ENCODE results near the gene TDRKH.
"Not testable (repeated sequence)": the region's sequence is repeated elsewhere in the genome, so short reads cannot be mapped to it uniquely, and the experiment has no call there.

The TDRKH gene

DNA sequence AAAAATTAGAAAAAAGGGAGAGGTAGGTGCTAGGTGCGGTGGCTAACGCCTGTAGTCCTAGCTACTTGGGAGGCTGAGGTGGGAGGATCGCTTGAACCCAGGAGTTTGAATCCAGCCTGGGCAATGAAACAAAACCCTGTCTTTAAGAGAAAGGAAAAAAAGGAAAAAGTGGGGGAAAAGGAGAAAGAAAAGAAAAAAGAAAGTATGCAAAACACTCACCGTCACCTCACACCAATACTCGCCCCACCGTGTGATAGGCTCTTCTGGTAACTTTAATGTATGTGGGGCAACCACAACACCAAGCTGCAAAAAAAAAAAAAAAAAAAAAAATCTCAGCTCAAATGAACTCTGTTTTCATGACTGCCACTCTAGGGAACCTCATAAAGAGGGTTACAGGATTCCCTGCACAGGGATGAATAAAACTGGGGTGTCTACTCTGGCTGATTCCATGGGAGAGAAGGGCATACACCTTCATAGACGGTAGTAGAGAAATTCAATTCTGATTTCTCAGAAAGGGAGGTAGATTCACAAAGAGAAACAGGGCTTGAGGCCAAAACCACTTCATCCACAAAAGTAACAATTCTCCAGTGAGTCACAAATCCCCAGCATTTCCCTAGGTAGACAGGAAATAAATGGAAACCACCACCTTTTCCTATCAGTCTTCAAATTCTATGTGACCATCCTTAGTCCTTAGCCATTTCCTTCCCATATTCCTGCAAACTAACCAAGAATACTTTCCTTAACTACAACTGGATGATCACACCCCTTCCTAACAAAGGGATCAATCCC, 29.5 kb downstream of the TDRKH start:
- no peak for DNase-seq

DNA sequence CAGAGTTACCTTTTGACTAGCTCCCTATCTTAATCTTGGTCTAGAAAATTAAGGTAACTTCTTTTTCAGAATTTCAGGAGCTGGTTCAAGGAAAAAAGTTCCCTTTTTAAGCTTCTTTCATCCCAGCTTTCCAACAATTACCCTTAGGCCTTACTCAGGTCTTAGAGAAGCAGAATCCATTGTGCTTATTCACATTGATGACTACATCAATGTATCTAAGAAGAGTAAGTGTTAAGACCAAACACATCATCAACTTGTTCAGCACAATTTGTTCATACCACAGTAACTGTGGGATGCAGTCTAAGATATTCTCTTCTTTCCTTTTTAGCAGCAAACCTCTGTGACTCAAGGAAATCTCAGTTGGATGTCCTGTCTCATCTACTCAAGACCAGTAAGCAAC, 31.1 kb downstream of the TDRKH start:
- no peak for DNase-seq

DNA sequence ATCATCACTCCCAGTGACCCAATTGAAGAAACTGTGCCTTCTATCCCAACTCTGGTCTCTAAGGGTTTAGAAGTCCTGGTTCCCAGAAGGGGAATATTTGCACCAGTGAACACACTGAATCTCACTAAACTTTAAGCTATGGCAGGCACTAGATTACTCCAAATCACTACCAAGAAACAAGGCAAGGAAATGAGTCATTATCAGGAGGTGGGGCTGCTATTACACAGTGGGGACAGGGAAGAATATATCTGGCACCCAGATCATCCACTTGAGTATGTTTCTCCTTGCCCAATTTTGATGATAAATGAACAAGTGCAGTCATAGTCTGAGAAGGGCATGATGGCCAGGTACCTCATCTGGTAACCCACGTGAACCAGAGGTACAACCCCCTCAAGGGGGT, 34.0 kb downstream of the TDRKH start:
- peak; percentile 42 for DNase-seq

DNA sequence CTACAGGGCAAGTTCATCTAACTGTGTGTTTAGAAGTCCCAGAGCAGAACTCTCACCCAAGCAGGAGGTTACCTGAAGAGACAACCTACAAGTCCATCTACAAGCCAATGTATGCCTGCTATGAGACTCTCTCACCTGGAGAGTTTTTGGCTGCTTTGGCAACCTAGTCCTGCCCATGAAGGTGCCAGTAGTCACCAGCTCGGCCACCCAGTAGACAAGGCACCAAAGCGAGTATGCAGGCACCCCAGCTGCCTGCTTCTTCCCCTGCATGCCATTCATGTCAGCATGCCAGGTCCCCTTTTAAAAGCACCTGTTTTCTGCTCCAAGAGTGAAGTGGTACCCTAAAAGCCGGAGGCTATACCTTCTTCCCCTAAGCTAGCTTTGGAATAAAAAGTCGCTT, 48.8 kb downstream of the TDRKH start:
- DNase-seq: no peak

DNA sequence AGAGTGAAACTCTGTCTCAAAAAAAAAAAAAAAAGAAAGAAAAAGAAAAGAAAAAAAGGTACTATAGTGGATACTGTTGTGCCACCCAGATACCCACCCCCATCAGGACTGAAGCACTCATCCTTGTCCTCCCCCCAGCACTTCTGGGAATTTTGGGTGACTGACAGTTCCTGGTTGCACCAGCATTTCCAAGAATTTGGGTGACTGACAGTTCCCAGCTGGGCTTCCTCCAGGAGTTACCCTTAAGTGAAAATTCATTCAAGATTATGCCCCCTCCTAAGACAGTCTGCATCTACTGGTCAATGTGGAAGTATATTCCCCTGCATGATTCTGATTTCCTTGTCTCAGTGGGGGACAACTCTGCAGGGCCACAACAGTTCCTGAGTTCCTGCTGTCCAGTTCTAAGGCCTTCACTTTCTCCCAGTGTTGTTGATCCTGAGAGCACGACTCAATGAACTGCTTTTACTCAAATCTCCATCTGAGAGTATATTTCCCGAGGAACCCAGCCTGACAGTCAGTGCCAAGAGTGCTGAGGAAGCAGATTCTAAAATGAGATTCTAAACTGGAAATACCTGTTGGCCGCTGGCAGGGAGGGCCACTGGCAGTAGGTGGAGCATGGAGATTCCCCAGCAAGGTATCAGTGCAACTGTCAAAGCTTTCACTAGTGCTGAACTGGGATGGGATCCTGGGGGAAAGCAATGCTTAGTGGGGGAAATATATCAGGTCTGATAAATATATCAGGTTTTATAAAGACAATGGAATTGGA, 50.5 kb downstream of the TDRKH start:
- no peak for DNase-seq

DNA sequence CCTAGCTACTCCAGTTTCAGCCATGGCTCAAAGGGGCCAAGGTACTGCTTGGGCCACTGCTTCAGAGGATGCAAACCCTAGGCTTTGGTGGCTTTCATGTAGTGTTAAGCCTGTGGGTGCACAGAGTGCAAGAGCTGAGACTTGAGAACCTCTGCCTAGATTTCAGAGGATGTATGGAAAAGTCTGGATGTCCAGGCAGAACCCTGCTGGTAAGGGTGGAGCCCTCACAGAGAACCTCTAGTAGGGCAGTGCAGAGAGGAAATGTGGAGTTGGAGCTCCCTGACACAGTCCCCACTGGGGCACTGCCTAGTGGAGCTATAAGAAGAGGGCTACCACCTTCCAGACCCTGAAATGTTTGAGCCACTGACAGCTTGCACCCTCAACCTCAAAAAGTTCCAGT, 52.8 kb downstream of the TDRKH start:
- no peak for DNase-seq

DNA sequence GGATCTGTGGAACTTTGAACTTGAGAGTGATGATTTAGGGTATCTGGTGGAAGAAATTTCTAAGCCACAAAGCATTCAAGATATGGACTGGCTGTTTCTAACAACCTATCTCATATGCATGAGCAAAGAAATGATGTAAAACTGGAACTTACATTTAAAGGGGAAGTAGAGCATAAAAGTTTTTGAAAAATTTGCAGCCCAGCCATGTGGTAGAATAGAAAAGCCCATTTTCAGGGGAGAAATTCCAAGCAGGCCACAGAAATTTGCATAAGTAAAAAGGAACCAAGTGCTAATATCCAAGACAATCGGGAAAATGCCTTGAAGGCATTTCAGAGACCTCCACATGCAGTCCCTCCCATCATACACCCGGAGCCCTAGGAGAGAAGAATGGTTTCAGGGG, 53.3 kb downstream of the TDRKH start:
- no peak for DNase-seq

DNA sequence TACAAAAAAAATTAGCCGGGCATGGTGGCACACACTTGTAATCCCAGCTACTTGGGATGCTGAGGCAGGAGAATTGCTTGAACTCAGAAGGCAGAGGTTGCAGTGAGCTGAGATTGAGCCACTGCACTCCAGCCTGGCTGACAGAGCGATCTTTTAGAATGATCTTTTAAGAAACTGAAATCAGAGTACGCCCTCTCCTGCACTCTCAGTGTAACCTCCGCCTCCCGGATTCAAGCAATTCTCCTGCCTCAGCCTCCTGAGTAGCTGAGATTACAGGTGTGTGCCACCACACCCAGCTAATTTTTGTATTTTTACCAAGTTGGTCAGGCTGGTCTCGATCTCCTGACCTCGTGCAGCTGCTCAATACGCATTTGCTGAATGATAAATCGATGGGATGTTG, 56.3 kb downstream of the TDRKH start:
- DNase-seq: not testable (repeated sequence)

DNA sequence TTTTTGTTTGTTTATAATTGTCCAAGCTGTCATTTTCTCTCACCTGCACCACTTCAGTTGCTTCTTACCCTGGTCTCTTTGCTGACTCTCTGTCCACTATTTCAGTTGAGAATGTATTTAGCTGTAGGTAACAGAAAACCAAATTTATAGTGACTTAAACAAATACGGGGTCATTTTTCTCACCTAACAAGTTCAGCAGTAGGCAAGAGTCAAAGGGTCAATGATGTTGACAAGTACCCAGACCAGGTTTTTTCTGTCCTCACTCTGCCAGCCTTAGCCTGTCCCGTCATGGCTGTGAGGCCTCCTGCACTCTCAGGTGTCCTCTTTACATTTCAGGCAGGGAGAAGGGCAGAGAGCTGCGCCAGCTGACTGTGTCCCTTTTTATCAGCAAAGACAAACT, 57.2 kb downstream of the TDRKH start:
- DNase-seq: no peak

DNA sequence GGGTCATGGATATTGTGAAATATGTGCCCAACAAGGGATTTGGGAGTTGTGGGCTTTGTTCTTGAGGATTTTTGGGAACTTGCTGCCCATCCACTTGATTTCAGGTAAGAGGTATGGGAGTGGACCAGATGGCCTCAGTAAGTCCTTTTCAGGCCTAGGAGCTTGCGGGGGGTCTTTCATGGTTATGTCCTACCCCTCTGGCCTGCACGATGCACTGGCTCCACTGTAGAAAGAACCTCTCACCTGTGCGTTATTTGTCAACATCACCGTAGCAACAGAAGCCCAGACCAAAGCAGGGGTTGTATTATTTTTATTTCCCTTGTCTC, 60.4 kb downstream of the TDRKH start:
- DNase-seq: no peak

DNA sequence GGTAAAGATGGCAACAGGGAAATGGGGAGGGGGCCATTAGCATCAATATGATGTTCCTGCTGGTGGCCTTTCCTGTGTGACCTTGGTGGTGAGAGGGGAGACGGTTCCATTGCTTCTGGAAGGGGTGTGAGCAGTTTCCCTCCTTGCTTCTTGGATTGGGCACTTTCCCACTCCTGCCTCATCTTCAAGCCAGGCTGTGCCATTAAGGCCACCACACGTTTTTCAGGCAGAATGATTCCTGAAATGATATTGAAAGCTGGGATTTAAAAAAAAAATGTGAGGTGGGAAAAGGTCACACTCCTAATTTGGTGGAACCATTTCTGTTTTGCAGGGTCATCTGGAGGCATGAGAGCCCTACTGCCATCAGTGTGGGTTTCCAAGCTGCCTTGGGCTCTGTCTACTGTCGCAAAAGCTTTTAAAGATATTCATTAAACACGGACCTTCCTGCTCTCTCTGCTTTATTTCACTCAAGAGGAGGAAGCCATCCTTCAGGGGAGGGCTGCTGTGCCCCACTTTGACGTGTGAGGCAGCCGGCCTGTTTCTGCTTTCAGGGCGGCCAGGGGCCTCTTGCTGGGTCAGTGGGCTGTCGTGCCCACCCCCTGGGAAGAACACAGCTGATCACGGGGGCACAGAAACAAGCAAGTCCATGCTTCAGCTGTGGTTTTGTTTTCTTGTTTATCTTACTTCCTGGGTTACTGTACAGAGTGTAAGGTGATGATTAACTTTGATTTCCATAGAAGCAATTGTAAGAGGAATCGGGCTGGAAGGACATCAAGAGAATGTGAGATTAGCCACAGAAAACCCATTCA, 60.9 kb downstream of the TDRKH start:
- no peak for DNase-seq

DNA sequence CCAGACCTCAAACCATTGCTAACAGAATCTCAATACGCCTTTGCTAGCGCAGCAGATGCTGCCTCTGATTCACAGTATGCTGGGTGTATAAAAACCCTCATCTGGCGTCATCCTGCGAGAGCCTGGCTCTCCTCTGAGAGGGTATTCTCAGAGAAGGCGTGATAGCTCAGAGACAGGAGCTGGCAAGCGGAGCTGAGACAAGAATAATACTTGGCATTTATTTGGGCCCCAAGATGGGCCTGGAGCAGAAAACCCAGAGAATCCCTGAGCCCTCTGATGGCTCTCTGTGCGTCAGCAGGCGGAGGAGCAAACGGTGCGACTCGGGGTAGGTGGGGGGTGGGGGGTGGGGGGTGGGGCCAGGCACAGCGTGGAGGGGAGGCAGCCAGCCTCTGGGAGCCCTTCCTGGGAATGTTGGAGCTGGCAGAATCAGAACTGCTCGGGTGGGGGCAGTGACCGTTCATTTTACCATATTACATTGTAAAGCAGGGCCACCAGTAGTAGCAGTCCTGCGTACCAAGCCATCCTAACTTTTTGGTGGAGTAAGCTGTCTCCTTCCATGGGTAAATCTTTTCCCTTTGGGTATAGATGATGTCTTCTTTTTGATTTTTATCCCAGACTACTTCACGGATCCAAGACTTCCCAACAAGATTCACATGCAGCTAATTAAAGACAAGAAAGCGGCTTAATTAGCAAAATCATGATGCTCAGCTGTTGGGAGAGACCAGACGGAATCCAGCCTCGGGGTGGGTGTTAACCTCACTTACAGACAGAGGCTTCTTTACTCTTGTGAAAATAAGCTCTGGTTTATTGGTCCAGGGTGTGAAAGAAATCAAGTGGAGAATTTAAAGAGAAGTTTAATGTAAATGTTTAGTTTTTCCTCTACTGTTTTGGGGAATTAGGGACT, 61.9 kb downstream of the TDRKH start:
- DNase-seq: no peak

DNA sequence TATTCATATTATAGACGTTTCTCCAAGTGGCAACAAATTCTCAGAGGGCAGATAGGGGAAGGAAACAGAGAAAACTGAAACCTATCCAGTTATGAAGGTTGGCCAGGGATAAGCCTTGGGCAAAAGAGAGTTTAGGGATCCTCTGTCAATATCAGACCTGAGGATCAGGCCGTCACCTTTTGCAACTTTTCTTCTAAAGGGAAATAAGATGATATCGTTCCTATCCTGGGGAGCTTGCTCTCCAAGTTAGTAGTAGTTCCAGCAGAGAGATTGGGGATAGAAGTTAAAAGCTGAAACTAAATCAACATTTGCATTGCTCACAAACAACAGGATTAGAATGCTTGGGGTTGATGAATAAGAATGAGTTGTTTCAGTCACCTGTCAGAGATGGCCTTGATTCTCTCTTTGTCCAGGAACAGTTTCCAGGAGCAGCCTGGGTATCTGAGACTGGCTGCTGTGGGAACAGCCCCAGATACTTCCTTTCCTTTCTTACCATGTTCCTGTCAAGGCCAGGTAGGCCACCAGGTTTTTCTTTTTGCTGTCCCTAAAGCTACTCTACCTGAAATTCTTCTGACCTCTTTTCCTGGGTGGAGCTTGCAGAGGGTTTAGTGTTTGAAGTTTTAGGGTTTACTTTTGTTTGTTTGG, 66.5 kb downstream of the TDRKH start:
- DNase-seq: no peak

All from activated CD4-positive, alpha-beta T cell treated with anti-CD3 and anti-CD28 coated beads, Interleukin-2, amount 50 U/mL, for 16 hours (primary cell).